Stimulated activated CD4-positive, alpha-beta T cell treated with anti-CD3 and anti-CD28 coated beads, Interleukin-12 subunit alpha, Interleukin-12 subunit beta, amount 100 ng/mL, for 4 hours (primary cell): Measurements from ENCODE around the gene HSPA12A.

Experiments used
- DNase-seq: peaks from one replicate; pipeline ENCODE4 v3.0.0-alpha.2; 2020

Gene HSPA12A

DNA sequence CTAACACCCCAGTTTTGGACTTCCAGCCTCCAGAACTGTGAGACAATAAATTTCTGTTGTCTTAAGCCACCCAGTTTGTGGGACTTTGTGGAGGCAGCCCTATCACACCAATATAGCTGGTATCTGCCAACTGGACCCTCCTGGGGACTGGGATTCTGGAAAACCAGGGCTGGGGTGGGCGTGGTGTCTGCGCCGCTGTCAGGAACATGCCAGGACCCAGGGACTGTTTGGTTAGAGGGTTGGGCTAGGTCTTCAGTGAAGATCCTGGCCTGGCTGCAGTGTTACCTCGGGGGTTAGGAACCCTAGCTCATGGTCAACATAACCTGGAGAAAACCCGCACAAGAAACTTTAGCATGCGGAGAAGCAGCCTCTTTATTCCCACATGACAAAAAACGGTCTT is 79.0 kb downstream of the HSPA12A start:
- DNase-seq = no peak

DNA sequence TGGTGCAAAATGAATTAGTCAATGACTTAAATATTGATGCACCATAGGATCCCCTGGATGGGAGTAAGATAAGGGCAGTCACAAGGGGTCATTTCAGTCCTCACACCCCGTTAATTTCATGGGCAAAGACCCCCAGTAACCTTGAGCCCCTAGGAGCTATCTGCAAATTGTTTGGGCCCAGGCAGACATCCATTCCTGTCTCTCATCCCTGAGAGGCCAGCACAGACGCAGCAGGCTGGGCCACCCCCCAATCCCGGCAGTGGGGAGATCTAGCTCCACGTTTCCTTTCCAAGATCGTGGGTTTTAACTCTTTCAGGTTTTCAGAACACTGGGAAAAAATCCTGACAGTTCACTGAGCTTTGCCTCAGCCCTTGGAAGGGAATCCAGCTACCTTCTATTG is 81.5 kb downstream of the HSPA12A start:
- DNase-seq = no peak

DNA sequence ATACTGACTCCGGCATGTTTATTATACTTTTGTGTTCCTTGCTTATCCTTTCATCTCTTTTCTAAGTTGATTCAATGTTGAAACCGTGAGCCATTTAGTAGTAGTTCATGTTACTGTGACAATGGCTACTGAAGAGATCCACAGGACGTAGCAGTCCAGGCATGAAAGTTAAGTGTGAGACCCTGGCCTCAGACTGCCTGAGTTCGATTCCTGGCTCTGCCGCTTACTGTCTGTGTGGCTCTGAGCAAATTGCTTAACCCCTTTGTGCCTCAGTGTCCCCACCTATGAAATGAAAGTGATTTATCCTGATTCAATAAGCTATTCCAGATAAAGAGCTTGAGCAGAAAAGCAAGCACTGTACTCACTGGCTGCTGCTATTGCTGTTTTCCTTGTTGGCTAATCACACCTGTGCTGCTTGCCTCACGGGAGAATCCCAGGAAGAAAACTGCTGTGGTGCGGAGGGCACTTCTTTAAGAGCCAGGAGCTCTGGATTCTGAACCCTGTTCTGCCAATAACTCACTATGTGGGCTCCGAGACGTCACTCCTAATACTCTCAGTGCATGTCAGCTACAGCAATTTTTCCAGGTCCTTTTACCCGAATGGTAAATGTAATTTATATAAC is 83.2 kb downstream of the HSPA12A start:
- no peak for DNase-seq

DNA sequence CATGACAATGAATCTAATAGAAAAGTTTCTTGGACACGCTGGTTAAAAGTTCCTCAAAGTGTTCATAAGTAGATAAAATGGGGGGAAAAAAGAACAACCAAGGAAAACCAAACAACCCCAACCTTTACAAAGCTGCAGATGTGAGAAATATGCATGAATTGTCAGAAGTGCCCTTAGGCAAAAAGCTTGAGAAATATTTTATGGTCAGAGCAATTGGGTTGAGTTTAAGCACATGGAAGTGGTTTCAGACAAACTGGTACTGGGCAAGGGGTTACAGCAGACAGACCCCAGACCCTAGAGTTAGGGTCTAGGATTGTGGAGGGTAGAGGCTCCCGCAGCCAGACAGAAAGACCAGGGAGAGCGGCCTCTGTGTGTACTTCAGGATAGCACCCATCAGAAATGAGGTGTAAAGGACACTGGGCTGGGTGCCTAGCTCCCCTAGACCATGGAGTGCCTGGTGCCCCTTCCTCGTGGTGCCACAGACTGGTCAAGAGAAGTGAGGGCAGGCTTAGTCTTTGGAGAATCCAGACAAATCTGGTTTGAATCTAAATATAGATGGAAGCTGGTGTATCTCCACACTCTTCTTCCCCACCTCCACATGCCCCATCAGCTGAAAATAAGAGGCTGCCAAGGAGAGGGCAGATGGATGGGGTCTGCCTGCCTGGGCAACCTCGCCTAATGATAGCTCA is 84.4 kb downstream of the HSPA12A start:
- no peak for DNase-seq

DNA sequence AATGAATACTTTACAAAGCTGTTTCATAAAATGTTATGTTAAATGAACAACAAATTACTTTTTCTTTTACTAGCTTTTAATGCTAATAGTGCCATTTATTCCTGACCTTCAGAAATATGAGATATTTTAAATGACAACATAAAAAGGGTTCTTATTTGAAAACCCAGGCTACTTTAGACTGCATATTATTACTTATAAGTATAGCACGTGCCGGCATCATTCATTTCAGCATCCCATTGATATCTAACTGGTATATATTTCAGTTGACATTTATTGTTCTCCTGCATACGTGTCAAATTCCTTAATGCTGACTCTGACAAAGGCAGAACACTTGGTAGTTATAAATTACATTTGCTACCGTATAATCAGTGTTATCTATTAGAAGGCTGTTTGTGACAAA is 86.3 kb downstream of the HSPA12A start:
- DNase-seq = no peak

DNA sequence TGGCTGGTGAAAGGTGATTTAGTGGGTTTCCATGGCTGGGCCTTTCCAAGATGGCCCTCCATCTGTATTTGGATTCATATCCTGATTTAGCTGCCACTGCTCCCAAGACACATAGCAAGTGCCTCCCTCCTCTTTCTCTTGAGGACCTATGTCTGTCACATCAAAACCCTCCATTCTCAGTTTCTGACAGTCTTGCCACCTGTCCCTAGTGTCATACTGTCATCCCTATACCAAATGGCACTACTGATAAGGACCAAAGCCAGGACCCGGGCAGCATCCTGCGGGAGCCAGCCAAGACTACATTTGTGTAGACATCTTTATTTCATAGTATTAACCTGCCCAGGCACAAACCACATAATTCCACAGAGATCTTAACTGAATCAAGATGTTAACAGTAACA is 86.8 kb downstream of the HSPA12A start:
- no peak for DNase-seq

DNA sequence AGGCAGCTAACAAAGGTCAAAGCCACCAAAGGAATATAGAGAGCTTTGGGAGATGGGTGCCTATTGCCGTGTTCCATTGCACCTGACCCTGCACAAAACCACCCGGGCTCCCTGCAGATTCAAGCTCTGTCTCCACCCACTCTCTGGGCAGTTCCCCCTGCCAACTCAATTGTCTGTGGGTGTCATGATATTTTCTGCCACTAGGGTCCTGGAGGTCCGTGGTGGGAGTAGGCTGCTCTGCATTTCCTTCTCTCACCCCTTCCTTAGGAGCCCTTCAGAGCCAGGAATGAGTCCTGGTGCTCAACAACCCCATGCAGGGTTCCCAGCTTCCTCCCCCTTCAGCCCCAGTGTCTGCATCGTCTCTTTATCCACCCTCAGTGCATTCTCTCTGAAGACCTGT is 87.5 kb downstream of the HSPA12A start:
- DNase-seq = no peak

DNA sequence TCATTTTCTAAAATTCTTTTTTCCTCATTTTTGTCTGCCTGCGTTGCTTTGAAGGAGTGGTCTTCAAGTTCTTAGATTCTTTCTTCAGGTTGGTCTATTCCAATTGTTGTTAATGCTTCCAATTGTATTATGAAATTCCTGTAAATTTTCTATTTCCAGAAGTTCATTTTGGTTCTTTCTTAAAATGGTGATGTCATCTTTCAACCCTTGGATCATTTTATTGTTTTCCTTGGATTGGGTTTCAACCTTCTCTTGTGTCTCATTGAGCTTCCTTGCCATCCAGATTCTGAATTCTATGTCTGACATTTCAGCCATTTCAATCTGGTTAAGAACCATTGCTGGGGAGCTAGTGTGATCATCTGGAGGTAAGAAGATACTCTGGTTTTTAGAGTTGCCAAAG is 88.5 kb downstream of the HSPA12A start:
- DNase-seq = no peak

DNA sequence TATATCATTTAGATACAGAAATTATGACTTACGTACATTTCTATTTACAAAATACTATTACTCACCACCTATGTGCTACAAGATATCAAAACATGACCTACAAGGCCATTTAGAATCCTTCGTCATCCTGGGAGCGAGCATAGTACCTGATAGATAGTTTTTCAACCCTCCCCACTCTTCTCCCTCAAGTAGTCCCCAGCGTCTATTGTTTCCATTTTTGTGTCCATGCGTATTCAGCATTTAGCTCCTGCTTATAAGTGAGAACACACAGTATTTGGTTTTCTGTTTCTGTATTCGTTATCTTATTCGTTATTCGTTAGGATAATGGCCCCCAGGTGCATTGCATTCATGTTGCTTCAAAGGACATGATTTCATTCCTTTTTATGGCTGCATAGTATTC is 93.5 kb downstream of the HSPA12A start:
- DNase-seq = no peak

DNA sequence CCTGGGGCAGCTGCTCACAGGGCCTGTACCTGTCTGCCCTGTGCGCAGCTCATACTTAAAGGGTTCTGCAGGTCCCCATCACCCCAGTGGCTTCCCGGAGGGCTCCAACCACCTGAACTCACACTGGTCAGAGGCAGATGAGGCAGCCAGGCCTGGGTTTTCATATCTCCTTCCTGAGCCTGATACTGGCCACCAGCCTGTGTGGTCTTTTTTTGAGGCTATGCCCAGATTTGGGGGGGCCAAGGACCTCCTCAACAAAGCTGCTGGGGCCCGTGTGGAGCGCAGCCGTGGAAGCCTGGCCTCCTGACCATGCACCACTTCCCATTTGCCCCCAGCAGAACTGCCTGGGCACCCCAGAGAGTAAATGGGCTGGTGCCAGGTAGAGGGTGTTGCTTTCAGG is 95.9 kb downstream of the HSPA12A start:
- no peak for DNase-seq

DNA sequence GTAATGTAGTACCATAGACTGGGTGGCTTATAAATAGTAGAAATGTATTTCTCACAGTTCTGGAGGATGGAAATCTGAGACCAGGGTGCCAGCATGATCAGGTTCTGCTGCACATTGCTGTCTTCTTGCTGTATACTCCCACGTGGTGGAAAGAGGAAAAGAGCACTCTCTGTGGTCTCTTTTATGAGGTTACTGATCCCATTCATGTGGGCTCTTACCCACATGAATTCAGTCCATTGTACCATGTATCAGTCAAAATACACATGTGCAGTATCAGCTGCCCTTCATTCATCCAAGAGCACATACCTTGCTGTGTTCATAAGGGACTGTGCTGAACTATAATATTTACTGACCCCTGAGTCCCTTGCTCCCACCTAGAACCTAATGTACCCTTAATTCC is 104.5 kb downstream of the HSPA12A start:
- DNase-seq = no peak

DNA sequence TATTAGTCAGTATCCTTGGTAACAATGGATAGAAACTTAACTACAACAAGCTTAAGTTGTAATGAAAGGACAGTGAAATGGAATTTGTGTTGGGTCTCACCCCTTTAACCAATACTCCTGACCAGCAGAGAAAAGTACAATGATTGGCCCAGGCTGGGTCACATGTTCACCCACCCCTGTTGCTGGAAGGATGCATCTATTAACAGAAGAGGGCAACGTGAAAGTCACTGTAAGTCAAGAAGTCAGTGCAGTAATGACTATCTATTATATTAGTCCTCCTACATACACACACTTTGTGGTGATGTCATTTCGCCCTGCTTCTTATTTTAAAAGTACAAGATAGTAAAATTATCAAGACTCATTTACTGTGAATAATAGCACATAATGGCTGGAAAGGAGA is 105.4 kb downstream of the HSPA12A start:
- DNase-seq = no peak

DNA sequence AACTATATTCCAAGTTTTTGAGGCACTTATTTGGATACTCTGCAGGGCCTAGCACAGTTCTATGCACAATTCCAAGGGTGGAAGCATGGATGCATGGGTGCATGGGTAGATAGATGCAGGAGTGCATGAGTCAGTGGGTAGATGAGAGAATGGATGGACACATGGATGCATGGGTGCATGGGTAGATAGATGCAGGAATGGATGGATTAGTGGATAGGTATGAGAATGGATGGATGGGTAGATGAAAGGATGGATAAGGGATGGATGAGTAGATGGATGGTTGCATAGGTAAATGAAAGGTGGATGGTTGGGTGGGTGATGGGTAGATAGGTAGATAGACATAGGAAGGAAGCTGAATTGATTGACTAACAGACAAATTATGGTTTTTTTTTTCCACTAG is 106.0 kb downstream of the HSPA12A start:
- DNase-seq = no peak

DNA sequence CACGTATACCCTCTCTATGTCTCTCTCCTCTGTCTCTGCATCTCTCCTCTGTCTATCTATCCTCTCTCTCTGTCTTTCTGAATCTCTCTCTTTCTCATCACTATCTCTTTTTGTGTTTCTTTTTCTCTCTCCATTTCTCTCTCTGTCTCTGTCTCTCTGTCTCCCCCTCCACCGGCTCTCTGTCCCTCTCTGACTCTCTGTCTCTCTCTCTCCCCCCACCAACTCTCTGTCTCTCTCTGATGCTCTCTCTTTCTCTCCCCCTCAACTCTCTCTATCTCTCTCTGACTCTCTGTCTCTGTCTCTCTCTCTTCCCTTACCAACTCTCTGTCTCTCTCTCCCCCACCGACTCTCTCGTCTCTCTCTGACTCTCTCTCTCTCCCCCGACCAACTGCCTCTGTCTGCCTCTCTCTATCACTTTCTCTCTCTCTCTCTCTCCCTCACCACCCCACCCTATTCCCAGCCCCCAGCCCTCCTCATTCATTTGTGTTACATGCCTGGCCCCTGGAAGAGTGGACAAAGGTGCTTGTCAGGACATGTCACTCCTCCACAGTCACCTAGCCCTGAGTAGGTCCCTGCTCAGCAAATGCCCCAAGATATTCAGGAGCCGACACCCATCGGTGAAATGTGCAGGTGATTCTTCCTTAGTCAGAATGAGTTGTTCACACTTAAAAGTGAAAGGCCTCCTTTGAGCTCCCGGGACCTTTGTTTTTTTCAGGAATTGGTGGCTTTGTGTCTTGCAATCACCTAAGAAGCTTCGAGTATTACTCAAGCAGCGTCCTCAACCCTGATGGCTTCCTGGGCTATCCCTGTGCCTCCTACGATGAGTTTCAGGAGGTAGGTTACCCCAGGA is 108.0 kb downstream of the HSPA12A start:
- DNase-seq = no peak

DNA sequence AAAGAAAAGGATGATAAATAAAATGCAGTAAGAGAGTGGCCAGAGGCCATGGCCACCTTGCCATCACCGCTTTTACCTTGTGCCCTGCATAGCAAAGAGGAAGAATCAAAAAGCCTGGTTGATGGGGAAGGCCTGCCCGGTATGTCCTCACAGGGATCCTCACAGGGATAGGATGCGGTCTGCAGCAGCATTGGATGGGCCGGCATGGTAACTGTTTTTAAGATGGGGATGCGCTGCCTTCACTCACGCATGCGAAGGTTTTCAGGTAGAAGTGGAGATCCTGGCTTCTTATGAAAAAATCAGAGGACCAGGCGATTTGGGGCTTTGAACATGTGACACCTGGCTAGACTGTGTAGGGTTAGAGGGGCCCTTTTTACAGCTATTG is 109.2 kb downstream of the HSPA12A start:
- DNase-seq = no peak

DNA sequence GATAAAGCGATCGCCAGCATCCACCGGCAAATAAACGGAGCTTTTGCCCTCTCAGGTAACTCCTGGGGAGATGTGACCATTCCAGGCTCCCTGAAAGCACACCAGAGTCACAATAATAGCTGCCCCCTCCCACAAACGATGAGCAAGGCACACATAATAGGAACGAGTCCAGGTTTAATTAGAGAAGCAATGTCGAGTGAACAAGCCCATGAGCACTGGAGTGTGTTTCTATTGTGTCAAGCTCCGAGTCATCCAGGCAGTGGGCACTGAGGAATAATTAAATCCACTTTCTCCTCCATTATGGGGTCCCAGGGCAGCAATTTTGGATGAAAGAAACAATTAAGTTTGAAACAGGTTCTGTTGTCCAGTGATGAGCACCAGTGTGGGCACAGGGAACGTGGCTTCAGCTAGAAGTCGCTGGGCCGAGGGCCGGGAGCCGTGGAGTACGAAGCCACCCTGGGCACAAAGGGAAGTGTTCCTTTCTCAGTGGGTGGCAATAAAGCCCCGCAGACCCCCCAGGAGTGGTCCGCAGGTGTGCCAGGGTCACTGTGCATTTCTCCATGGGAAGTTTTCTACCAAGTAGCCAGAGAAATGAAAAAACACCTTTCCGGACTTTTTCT is 109.7 kb downstream of the HSPA12A start:
- DNase-seq = no peak

DNA sequence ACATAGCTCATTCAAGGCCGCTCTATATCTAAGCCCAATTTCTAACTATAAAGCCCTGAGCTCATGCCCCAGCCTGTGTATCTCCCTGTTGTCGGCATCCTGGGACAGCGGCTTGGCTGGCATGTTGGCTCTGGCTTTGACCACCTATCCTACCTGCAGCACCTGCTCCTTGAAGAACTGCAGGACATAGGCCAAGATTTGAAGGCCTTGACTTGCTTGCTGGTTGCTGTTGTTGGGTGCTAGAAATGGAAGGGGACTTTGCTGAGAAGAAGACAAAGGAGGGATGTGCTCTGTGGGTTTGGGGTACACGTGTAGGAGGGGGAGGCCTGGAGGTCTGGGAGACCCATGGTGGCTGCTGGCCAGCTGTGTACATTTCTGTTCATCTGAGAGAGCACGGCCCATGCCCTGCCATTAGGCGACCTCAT is 110.5 kb downstream of the HSPA12A start:
- no peak for DNase-seq

DNA sequence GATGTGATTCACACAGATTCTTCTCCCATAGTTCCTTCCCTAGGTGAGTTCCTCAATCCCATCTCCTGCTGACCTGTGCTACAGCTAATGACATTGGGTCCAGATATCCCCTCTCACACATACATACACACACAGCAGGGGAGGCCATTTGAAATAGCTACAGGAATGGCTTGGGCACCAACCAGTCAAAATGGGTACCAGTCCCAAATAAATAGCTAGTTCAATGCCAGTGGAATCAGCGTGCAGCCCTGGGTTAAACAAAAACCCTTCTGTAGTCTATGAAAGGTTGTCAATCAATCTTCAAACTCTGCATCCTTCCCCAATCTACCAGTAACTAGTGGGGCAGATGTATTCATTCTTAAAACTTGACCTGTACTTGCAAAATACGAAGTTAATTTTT is 112.3 kb downstream of the HSPA12A start:
- DNase-seq = no peak

DNA sequence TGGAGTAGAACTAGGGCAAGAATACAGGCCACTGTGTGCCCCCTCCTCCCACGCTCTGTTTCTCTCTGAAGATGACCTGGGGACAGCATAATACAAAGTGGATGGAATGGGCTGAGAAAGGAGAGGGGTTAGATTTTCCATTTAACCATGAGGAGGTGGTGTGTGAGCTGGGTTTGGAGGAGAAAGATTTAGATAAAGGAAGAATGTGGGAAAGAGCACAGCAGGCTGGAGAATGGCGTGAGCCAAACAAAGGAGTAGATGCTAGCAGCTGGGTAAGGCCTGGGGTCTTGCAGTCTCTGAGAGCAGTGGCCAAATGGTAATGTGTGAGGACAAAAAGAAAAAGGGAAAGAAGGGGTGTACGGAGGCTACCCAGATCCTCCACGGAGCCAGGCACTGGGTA is 113.0 kb downstream of the HSPA12A start:
- DNase-seq = no peak

DNA sequence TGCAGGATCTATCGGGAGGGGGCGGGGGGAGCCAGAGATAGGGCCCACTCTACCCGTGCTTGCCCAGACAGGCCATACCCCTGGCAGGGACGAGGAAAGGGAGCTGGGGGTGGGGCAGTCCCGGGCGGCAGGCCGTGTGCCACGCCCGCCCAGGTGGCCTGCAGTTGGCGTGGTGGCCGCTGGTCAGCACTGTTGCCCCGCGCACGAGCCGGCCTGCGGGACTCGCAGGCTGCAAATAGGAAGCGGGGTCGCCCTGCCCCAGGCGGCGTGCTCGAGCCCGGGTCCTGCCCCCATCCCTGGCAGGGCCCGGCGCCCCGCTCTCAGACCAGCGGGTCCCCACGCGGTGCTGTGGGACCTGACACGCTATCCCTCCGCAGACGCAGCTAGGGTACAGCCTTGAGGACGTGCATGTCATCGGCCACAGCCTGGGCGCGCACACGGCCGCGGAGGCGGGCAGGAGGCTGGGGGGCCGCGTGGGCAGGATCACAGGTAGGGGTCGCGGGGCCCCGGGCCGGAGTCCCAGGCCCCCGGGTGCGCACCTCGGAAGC is 114.9 kb downstream of the HSPA12A start:
- no peak for DNase-seq

DNA sequence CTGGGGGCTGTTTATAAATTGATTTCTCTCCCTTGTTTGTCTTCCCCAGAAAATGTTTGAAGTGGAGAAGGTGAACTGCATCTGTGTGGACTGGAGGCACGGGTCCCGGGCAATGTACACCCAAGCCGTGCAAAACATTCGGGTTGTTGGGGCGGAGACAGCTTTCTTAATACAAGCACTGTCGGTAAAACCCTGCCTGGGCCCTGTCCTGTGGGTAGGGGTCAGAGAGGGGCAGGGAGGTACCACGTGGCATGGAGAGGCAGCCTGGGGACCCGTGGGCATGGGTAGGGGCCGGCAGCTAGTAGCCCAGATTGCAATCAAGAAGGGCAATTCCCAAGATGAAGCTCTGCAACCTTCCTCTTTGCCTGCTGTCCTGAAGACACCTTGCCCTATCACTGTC is 115.6 kb downstream of the HSPA12A start:
- DNase-seq = no peak

DNA sequence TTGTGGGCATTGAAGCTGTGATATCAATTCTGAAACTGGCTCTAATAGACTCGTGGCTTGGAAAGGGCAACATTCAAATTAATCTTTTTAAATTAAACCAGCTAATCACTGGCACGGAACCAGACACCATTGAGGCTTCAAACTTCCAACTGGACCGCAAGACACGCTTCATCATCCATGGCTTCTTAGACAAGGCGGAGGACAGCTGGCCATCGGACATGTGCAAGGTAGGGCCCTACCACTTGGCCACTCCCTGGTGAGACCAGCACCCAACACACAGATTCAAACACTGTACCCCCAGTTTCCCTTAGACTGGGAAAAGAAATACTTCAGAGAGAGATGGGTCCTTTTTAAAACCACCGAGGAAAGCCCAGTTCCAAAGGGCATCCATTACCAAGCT is 116.5 kb downstream of the HSPA12A start:
- no peak for DNase-seq

DNA sequence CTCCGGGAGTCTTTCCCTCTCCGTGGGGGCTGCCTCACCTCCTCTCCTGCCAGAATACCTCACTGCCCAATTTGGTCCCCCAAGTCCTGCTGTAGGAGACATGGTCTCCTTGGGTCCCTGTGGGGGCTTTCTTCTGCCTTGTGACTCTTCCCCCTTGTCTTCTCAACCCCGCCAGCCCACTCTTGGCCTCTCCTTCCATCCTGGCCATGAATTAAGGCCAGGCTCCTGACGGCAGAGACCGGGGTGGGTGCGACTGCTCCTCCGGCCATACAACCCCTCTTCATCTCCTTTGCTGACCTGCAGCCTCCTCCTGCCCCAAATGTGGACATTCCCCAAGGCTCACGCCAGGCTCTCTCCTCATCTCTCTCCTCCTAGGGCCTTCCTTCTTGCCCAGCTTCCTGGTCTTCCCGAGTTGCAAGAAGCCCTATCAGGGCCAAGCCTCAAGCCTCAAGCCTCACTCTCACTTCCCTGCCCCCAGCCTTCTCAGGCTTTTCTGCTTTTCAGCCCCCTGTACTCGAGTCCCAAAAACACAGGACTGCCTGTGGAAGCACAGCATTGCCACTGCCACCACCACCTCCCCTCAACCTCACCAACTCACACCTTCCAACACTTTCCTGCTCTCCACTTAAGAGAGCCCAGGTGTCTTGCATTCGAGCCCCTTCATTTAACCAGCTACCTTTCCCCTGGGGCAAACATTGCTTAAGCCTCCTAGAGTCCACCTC is 120.3 kb downstream of the HSPA12A start:
- DNase-seq = no peak
